GM12874 (cell line): ENCODE data around the gene ALG9.

Experiments
- TF ChIP-seq, protein P1 (sequence below): IDR thresholded peaks from 2 replicates; pipeline ENCODE4 v1.5.1; 2011; ENCODE audit warnings: low read depth, mild to moderate bottlenecking, control low read depth, low read length, moderate library complexity; ENCODE audit not compliant: insufficient read depth

Gene ALG9

DNA sequence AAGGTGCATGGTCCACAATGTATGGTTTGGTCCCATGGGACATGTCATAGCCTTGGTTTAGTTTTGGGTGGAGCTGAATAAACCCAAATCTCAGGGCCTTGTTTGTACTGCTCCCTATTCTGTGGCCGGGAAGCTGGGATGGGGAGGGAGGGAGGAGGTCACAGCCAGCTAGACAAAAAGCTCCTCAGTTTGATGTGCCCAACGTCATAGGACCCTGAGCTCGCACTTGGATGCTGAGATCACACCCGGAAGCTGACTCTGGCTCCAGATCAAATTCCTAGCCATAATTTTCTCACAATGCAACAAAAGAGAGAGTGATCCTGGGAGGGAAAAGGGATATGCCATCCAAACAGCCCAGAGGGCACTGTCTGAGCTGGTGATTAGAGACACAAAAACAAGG is 42.6 kb upstream of the ALG9 start:
- TF ChIP-seq, protein P1, sequence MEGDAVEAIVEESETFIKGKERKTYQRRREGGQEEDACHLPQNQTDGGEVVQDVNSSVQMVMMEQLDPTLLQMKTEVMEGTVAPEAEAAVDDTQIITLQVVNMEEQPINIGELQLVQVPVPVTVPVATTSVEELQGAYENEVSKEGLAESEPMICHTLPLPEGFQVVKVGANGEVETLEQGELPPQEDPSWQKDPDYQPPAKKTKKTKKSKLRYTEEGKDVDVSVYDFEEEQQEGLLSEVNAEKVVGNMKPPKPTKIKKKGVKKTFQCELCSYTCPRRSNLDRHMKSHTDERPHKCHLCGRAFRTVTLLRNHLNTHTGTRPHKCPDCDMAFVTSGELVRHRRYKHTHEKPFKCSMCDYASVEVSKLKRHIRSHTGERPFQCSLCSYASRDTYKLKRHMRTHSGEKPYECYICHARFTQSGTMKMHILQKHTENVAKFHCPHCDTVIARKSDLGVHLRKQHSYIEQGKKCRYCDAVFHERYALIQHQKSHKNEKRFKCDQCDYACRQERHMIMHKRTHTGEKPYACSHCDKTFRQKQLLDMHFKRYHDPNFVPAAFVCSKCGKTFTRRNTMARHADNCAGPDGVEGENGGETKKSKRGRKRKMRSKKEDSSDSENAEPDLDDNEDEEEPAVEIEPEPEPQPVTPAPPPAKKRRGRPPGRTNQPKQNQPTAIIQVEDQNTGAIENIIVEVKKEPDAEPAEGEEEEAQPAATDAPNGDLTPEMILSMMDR = no peak

DNA sequence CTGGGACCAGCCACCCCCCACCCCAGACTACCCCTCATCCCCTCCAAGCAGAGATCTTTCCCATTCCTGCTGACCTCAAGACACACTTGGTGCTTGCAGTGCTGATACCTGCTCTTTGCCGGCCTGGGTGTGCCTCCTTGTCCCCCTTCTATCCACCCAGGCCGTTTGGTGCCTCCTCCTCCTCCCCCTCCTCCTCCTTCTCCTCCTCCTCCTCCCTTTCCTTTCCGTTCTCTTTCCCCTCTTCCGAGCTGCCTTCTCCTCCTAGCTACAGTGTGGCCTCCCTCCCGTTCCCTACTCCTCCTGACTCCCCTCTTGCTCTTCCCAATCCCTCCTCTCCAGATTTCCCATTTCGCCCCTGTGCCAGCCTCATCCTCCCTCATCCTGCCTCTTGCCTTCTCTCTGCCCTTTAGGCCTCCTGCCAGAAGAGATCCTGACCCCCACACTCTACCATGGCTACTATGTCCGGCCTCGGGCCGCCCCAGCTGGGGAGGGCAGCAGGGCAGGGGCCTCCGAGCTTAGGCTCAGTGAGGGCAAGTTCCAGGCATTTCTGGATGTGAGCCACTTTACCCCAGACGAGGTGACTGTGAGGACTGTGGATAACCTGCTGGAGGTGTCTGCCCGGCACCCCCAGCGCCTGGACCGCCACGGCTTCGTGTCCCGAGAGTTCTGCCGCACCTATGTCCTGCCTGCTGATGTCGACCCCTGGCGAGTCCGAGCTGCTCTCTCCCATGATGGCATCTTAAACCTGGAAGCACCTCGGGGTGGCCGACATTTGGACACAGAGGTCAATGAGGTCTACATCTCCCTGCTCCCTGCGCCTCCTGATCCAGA is 41.9 kb upstream of the ALG9 start:
- TF ChIP-seq, protein P1 = no peak

DNA sequence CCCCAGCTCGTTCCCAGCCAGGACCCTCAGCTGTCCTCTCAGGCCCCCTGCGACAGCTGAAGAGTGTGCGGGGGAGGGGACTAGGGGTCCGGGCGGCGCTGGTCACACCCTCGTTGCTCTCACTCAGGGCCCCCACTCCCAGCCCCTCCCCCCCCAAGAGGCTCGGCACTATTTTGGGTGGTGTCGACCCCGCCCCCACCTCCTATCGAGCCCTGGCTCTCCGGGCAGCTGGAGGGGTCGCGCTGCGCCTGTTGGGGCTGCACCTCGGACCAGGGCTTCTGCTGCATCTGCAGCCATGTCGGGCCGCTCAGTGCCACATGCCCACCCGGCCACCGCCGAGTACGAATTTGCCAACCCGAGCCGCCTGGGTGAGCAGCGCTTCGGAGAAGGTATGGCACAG is 41.2 kb upstream of the ALG9 start, which contains the start of gene HSPB2:
Gene HSPB2 (plus strand): TSS at position 200 of the 400 bp plus-strand sequence. CDS start 96 bp downstream, at position 296.
- TF ChIP-seq, protein P1 = no peak

DNA sequence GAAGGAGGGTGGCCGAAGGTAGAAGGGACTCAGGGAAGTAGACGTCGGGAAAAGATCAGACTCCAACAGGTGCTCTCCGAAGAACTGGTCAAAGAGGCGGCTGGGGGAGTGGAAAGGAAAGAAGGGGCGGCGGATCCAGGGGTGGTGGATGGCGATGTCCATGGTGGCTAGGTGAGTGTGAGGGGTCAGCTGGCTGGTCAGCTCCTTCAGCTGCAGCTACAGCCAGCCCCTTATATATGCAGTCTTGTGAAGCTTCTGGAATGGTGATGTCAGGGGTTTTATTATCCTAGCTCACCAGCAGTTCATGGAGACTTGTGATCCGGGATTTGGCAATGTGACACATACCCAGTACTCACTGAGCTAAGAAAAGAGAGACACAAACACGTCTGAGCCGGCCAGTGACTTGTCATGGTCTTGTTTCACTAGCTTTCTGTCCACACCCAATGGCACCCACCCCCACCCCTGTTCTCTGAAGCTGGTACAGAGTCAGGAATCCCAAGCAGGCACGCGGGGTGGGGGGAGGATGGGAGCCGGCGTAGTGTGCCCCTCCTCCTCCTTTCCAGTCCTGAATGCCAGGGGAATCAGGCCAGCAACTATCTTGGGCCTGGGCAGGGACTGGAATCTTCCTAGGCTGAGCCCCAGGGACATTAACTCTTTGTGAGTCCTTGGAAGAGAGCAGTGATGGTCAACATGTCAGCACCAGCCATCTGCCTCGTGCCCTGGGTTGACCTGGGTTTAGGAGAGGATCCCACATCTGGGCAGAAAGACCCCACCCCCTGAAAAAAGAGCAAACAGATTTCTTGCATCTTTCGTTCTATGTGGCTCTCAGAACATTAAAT is 40.4 kb upstream of the ALG9 start, which contains the start of gene CRYAB:
Gene CRYAB (minus strand): TSS at position 208 of the 839 bp plus-strand sequence. CDS start 46 bp downstream, at position 162.
- TF ChIP-seq, protein P1 = no peak

DNA sequence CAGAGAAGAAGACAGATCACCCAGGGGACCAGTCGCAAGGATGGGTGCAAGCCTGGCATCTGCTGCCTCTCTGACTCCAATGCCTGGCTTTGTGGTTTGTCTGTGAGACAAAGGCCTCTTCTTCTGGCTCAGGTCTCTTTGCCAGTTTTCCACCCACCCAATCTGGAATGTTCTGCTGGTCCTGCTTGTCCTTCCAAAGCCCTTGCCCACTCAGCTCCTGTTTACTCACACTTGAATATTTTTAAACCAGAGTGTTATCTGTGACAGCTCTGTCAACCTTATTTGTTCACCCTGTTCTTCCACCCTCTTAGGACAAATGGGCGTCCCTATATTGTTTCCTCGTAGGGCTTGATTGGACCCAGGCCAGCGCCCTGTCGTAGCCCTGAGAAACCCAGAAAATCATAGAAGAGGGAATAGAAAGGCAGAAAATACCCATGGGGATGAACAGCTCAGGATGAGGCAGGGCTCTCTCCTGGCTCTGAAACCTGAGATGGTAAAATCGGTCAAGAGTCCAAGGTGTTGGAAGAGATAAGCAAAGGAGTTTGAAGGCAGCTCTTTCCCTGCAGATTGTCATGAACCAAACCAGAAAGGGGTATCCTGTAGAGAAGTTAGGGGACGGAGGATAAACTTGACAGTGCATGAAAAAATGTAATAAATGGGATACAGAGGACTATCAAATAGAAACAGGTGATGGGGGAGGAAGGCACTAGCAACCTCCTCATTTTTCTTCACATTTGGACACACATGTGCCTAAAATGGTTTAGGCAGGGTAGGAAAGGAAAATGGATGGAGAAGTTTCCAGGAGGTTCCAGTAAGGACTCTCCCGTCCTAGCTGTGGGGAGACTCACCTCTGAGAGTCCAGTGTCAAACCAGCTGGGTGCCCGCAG is 39.5 kb upstream of the ALG9 start:
- TF ChIP-seq, protein P1 = no peak

DNA sequence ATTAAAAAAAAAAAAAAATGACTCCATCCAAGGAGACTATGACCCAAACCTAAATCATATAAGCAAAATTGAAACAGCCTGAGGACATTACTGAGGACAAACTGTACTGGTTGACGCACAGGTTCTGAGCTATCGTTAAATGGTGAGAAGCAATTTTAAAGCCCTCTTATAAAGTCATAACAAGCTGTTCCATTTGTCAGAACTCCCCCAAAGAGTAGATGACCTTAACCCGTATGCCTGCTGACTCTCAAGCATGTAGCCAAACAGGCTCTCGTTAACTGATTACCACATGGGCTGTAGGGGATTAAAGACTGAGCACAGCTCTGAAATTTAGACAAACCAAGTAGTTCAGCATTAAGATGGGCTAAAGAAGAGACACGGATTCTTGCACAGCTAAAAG is 38.0 kb upstream of the ALG9 start:
- TF ChIP-seq, protein P1 = no peak
